ENCODE measurements around the gene GOT1. TPM values are rescaled to one million over a fixed set of nuclear protein-coding genes. Genes with fewer than 3 reads are reported as not detected.

GOT1 gene
- total RNA-seq, 3 donors from 2014 or later: 56.7 to 105 (median 101) TPM

DNA sequence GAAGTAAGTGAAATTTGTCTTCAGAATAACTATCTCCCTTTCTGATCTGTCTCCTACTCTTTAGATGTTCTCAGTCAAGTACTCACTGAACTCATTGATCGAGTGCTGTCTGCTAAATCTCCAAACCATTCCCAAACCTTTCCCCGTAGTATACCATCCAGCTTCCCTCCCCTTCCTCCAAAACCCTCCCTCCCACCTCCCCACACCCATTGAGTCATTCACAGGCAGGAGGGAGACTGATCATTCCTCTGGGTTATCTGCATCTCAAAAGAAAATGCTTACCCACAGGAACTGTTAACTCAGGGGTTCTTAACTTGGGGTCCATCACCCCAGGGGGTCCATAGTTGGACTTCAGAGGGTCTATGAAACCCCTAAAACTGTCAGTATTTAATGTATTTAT lies 37.4 kb downstream of the GOT1 start:
- intact Hi-C loops (cut with DNase I, micrococcal nuclease): loop anchor here in 1 of 2 donors (10.0 kb wide), 1 partner anchor 222 kb away; no protein-coding TSS in a partner anchor
- ATAC-seq: no peak

DNA sequence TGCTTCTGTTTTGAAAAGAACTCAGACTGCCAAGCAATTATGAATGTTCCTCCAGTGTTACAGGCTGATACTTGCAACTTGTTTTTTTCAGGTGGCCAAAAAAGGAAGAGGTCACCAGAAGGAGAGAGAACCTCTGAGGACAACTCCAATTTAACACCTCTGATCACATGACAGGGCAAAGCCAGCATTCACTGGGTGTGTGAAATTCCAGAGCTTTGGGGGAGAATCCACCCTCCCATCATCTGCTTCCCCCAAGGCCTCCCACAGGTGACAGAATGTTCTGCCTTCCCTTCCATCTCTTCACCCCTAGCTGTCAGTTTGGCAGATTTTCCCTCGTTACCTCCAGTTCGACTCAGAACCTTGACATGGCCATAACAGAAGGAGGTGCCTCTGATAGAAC lies 39.1 kb downstream of the GOT1 start:
- no peak for DNase-seq
- Histone ChIP-seq H3K4me3 (no peak overlapping the region), H3K9me3 (no peaks in the 10 kb centered on the region), H3K4me1 (ENCODE audit: low read depth) (no peaks in the 10 kb centered on the region), H3K36me3 (ENCODE audit: low read depth) (no peaks in the 10 kb centered on the region)
- ATAC-seq: no peak
- TF ChIP-seq, protein P1, sequence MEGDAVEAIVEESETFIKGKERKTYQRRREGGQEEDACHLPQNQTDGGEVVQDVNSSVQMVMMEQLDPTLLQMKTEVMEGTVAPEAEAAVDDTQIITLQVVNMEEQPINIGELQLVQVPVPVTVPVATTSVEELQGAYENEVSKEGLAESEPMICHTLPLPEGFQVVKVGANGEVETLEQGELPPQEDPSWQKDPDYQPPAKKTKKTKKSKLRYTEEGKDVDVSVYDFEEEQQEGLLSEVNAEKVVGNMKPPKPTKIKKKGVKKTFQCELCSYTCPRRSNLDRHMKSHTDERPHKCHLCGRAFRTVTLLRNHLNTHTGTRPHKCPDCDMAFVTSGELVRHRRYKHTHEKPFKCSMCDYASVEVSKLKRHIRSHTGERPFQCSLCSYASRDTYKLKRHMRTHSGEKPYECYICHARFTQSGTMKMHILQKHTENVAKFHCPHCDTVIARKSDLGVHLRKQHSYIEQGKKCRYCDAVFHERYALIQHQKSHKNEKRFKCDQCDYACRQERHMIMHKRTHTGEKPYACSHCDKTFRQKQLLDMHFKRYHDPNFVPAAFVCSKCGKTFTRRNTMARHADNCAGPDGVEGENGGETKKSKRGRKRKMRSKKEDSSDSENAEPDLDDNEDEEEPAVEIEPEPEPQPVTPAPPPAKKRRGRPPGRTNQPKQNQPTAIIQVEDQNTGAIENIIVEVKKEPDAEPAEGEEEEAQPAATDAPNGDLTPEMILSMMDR (IDR thresholded peaks at IDR 0.05): no peak
- intact Hi-C loops (cut with DNase I, micrococcal nuclease): loop anchor here in 1 of 2 donors (10.0 kb wide), 1 partner anchor 223 kb away; no protein-coding TSS in a partner anchor

More for the DNA sequence above, 37.4 kb downstream of the GOT1 start:
- TF ChIP-seq, protein P1 (IDR thresholded peaks at IDR 0.05): no peak
- Histone ChIP-seq H3K9me3 (no peaks in the 10 kb centered on the region), H3K36me3 (ENCODE audit: low read depth) (no peaks in the 10 kb centered on the region), H3K4me3 (no peak overlapping the region), H3K4me1 (ENCODE audit: low read depth) (no peaks in the 10 kb centered on the region)
- DNase-seq: no peak

DNA sequence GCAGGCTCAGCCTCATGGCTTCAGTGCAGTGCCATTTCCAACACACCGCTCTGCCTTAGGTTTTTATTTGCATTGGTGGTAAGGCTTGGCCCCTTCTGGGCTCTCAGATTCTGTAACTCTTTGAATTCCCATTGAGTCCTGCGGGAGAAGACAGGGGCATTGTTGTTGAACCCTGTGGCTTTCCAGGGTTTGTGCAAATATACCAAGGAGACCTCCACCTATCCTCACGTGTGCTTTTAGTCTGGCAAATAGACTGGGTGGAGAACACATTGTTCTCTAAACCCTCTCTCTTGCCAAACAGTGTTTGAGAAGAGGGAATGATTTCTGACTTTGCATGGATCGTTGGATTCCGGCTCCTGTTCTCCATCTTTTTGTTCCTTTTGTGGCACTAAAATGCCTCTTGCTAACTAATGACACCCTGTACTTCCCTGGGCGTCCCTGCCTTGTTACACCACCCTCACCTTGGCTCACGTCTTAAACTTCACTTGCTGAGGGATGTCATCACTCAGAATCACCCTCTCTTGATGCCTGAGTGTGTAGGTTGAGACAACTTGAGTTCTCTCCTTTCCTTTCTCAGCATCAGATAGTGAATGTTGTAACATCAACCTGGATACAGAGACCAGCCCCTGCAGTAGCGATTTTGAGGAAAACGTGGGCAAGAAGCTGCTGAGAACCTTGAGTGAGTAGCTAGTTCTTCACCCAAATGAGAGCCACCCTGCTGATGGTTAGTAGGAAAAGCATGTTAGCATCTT lies 40.5 kb downstream of the GOT1 start:
- Histone ChIP-seq H3K9me3 (no peaks in the 10 kb centered on the region), H3K4me3 (no peak overlapping the region), H3K4me1 (ENCODE audit: low read depth) (no peaks in the 10 kb centered on the region), H3K36me3 (ENCODE audit: low read depth) (no peaks in the 10 kb centered on the region)
- no peak for ATAC-seq
- TF ChIP-seq, protein P1 (IDR thresholded peaks at IDR 0.05): no peak
- intact Hi-C loops (cut with DNase I, micrococcal nuclease): loop anchor here in 1 of 2 donors (10.0 kb wide), 1 partner anchor 225 kb away; no protein-coding TSS in a partner anchor
- DNase-seq: no peak

DNA sequence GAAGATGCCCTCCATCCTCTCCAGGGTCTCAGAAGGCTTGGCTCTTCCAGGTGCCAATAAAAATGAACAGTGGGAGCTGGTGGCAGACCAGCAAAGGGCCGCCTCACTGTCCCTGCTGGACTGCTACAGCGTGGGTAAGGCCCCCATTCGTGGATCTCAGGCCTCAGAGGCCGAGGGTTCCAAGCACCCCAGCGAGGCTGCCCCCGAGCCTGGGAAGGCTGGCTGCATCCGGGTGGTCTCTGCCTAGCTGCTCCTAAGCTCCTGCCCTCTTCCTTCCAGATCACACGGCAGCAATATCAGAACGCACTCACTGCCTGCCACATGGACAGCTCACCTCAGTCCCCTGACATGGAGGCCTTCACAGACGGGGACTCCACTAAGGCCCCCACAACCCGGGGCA lies 42.9 kb downstream of the GOT1 start:
- no peak overlapping the region for H3K4me3 ChIP-seq
- DNase-seq: no peak
- intact Hi-C loops (cut with DNase I, micrococcal nuclease): no loop called here
- H3K9me3 ChIP-seq: no peaks in the 10 kb centered on the region
- H3K36me3 ChIP-seq (ENCODE audit: low read depth): no peaks in the 10 kb centered on the region
- ATAC-seq: no peak
- TF ChIP-seq, protein P1 (IDR thresholded peaks at IDR 0.05): no peak
- H3K4me1 ChIP-seq (ENCODE audit: low read depth): no peaks in the 10 kb centered on the region

DNA sequence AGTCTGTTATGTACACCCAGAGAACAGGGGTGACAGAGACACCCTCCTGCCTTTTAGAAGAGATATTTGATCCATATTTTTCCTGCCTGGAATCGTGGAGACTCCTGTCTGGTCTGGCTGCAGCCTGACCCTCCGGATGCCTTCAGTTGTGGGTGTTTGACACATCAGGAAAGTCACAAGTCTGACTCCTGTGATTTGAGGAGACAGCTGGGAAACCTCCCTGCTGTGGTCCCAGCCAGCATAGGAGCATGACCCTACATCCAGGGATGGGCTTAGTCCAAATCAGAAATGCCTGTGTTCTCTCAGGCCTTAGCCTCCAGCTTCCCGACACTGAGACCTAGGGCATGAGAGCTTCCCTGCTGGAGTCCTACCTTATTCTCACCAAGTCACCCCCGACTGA lies 43.4 kb downstream of the GOT1 start:
- intact Hi-C loops (cut with DNase I, micrococcal nuclease): no loop called here
- TF ChIP-seq, protein P1 (IDR thresholded peaks at IDR 0.05): no peak
- Histone ChIP-seq H3K9me3 (no peaks in the 10 kb centered on the region), H3K36me3 (ENCODE audit: low read depth) (no peaks in the 10 kb centered on the region), H3K4me3 (no peak overlapping the region), H3K4me1 (ENCODE audit: low read depth) (no peaks in the 10 kb centered on the region)
- ATAC-seq: no peak
- DNase-seq: no peak

Data from mucosa of descending colon (tissue), 3 donors.